GM19468 (cell line): ENCODE data around the gene MRPL24.

Experiments
- ATAC-seq: cut with Tn5 transposase; IDR thresholded peaks from one replicate; pipeline ENCODE4 v1.9.1; 2021; ENCODE audit warnings: mild to moderate bottlenecking, moderate library complexity, moderate number of reproducible peaks; ENCODE audit not compliant: unreplicated experiment; ENCODE audit errors: extremely low read depth

MRPL24 gene

GRCh38 chr1:156714830-156715229, 26.1 kb downstream of the MRPL24 start:
- ATAC-seq: no peak

- no peak for ATAC-seq
Measured at GRCh38 chr1:156712626-156713025, 28.3 kb downstream of the MRPL24 start.

DNA sequence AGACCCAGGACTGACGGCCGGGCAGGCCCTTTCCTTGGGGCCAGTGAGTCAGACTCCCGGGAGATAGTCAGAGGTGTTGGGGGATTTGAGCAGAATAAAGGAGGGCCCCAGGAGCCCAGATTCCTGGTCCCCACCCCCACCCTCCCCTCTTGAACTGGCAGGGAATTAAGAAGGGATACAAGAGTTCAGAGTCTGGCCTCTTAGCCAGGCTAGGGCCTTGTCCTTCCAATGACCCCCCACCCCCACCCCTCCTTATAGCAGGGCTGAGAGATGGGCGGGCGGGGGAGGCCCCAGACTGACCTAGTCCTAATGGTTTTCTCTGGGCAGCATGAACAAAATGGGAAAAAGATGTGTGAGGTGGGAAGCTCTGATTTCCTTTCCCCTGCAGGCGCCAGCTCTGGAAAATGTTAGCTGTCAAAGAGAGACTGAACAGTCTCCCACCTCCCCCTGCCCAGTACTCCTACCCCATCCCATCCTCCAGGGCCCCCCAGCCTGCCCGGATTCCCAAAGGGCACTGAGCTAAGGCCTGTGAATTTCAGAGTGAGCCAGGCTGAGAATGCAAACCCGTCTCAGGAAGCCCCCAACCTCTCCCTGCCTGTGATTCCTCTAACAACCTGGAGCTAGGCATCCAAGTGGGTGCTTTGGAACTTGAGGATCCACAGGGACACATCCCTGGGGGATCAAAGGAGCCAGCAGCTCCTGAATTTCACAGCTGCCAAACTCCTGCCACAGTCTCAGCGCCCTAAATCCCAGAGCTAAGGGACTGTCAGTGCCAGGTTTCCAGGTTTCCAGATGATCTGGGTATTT, 29.7 kb downstream of the MRPL24 start:
- ATAC-seq: no peak

GRCh38 chr1:156709757-156710489, 31.0 kb downstream of the MRPL24 start:
- ATAC-seq: no peak

GRCh38 chr1:156709031-156709430, 31.9 kb downstream of the MRPL24 start:
- no peak for ATAC-seq

DNA sequence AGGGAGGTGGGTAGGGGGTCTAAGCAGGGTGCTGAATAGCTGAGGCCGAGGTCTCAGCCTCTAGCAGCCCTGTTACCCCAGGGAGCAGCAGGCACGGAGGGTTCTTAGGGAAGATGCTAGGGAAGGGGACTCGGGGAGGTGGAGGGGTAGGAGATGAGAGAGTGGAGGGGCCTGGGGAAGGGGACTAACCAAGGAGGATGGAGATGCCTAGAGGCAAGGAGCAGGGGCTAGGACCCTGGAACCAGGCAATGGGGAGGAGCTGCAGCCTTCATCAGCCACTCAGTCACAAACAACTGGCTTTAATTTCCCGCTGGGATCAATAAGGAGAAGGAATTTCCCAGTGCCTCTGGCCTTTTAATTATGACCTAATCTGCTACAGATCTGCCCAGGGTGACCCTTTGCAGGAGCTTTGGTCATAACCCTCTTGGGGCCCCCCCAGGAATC, 32.6 kb downstream of the MRPL24 start:
- no peak for ATAC-seq

GRCh38 chr1:156707417-156708217, 33.3 kb downstream of the MRPL24 start:
- no peak for ATAC-seq

- no peak for ATAC-seq
Measured at GRCh38 chr1:156706657-156707416, 34.1 kb downstream of the MRPL24 start.

GRCh38 chr1:156705918-156706656, 34.8 kb downstream of the MRPL24 start:
- ATAC-seq: no peak

DNA sequence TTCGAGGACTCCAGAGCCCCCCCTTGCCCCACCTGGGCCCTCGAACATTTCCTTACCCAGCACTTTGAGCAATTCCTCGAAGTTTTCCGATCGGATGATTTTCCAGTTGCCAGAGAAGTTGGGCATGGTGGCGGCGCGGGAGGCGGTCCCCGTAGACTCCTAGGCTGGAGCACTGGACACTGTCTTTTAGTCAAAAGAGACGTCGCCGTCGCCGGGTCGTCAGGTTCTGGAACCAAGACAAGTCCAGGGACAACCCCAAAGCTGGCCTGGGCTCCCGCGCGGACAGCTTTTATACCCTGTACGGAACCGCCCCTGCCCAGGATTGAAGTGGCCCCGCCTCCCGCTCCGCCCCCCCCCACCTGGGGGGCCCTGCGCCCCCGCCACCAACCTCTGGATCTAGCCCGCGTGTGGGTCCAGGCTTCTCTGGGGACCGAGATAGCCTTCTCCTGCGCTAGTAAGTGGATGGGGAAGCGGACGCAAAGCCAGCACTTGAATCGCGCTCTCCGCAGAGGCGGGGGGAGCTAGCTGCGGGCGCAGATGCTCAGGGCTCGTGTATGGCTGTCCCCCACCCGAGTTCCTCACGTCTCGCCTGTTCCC, 35.5 kb downstream of the MRPL24 start, which contains the start of gene CRABP2:
Gene CRABP2 (minus strand): TSS at position 263 of the 597 bp plus-strand sequence. CDS start 137 bp downstream, at position 126.
- ATAC-seq: no peak

DNA sequence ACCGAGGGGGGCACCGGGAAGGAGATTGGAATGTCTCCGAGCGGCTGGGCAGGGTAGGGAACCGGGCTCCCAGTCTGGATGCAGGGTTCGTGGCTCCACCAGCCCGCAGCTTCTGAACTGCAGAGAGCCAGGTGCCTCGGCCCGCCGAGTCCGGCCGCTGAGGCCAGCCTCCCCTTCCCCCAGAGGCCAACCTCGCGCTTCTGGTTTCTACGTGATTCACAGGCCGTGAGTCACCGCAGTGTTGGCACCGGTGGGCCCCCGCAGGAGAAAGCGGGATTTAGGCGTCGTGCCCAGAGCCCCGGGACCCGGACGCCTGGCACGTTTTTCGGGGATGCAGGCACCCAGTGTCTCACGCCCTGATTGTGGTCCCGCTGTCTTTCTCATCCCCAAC, 36.0 kb downstream of the MRPL24 start:
- ATAC-seq: no peak

GRCh38 chr1:156704166-156704711, 36.6 kb downstream of the MRPL24 start:
- no peak for ATAC-seq

DNA sequence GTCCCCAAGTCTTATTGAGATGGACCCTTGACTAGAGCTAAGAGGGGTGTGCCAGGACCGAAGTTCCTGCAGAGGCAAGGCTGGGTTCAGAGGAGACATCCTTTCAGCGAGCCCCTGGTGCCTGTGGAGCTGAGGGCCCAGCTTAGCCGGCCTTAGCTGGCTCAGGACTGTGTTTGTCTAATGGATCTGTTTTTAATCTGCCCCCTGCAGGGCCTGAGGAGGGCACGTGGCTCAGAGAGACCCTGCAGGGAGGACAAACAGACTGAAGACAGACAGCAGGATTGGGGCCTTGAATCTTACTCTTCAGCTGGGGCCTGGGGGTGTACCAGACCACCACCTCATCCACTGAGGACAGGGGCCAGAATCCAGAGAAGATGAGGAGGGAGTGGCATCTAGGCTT, 37.1 kb downstream of the MRPL24 start:
- ATAC-seq: no peak

DNA sequence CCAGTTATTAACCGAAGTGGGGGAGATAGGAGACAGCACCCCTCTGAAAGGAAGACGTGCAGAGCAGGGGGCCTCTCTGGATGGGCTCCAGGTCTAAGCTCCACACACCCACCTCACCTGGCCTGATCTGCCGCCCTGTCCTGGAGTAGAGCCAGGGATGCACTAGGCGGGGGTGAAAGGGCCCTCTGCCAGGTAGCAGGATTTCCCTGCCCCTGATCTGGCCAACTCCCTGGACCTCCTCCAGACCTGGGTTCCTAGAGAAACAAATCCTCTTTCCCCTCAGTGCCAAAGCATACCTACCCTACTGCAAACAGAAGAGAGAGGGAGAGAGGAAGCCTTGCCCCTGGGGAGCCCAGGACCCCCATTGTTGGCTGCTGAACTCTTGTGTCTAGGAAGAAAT, 37.6 kb downstream of the MRPL24 start:
- no peak for ATAC-seq

DNA sequence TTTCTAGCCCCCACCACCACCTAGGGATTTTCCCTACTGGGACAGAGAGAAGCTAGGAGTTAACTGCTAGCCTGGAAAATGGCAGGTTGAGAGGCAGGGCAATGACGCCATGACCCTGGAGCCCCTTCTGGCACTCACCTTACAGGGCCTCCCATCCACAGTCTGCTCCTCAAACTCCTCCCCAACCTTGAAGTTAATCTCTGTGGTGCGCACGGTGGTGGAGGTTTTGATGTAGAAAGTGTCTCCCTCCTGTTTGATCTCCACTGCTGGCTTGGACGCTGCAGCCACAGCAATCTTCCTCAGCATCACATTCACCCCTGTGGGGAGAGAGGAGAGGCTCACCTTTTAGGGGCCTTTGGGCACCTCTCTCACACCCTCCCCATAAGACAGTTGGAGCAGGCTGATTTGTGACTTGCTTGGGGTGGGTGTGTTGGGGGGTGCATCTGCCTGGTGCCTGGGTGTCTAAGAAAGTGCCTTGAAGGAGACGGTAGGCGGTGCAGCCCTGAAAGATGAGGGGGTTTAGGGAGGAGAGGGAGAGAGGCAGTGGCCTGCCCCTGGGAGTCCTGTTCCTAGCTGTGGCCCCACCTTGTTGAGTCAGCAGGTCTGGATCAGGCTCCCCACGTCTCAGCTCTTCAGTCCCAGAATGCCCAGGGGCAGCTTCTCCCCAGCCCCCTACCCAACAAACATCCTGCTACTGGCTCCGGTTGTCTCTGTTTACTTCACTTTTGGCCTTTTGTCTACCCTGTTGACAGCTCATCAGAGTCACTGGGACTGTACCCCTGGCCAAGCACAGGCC, 40.0 kb downstream of the MRPL24 start:
- no peak for ATAC-seq

DNA sequence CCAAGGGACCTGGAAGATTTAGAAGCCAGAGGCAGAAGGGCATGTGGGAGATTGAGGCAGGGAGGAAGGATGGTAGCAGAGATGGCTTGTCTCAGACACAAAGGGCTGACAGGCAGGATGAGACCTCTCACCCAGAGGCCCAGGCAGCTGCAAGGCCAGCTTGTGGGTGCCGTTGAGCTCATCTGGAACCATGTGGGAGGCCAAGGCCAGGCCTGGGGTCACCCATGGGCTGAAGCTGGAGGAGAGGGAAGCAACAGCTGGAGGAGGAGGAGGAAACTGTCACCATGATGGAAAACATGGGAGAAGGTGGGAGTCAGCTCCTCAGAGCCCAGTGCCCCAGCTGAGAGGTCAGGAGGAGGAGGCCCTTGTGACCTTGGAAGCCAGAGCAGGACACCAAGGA, 41.9 kb downstream of the MRPL24 start:
- ATAC-seq: no peak

DNA sequence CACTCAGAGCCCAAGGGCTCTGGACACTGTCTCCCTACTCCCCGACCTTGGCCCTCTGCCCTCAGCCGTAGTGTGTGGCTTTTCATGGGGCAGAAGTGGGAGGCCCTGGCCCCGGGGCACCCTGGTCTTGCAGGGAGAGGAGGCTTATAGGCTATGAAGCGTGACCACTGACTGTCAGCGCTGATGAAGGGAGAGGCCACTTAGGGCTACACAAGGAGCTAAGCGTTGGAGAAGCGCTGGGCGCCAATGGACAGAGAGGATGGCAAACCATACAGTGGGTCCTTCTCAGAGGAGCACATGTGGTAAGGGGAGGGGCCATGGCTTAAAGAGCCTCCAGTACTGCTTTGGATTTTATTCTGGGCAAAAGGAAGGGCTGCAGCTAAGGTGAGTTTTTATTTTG, 43.4 kb downstream of the MRPL24 start:
- no peak for ATAC-seq

DNA sequence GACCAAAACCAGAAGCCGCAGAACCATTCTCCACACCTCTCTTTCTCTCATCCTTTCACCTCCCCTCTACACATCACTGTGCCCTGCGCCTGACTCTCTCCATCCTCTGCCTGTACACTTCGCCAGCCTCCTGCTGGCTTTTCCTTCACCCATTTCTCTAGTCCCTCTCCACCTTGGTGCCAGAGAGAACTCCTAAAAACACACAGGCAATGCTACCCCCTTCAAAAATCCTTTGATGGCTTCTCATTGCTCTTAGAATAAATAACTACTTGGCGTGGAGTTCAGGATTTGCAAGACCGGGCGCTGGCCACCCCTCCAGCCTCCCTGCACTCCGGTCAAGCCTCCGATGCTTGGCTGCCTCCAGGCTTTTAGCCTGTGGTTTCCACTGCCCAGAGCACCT, 44.1 kb downstream of the MRPL24 start:
- no peak for ATAC-seq
